GM18951 (cell line): ENCODE data around the gene WDSUB1.

Experiments used
- POLR2A ChIP-seq: IDR thresholded peaks from 4 replicates; pipeline ENCODE4 v1.6.1; 2011; ENCODE audit warnings: mild to moderate bottlenecking; ENCODE audit not compliant: insufficient read length, insufficient read depth; ENCODE audit errors: extremely low read depth
- in situ Hi-C: fragments of 300-500 bp; cut with MboI; formaldehyde crosslinking; loops from one replicate; pipeline ENCODE4 v1.12.0; 2022; ENCODE audit warnings: low sequenced_read_pairs, mixed read lengths, inconsistent platforms; ENCODE audit not compliant: unreplicated experiment

Gene WDSUB1

DNA sequence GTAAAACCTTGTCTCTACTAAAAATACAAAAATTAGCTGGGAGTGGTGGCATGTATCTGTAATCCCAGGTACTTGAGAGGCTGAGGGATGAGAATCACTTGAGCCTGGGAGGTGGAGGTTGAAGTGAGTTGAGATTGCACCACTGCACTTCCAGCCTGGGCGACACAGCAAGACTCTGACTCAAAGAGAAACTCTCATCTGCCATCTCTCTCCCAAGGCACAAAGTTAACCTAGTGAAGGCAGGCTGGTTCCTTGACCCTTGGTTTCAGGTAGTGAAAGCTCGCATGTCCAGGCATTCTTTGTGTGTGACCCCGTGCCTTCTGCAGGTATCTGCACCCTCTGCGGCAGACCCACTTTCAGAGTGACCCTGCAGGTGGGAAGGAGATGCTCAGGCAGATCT, 100.0 kb downstream of the WDSUB1 start:
- no peak for TF ChIP-seq POLR2A
- in situ Hi-C loops = no loop called here
